Smooth muscle cell (in vitro differentiated cells): Measurements from ENCODE around the gene ECHS1. TPM values are rescaled to one million over a fixed set of nuclear protein-coding genes. Genes with fewer than 3 reads are reported as not detected.

ENCODE experiments used
- DNase-seq: peaks from one replicate; lab custom pipeline; 2025; ENCODE audit not compliant: unreplicated experiment; lab: John Stamatoyannopoulos, UW
- H2AFZ ChIP-seq: fragments of 200-600 bp; sonication (generic); 2 replicates; pipeline ENCODE4 v1.6.0; 2016; ENCODE audit warnings: antibody characterized with exemption, low read depth, mild to moderate bottlenecking
- H3F3A ChIP-seq: fragments of 200-600 bp; sonication (generic); 2 replicates; pipeline ENCODE4 v1.6.0; 2017; ENCODE audit warnings: antibody characterized with exemption, low read depth
- H3K27ac ChIP-seq: fragments of 200-600 bp; sonication (generic); 2 replicates; pipeline ENCODE4 v1.5.1; 2016; ENCODE audit warnings: low read depth, mild to moderate bottlenecking
- H3K27me3 ChIP-seq: fragments of 200-600 bp; sonication (generic); 2 replicates; pipeline ENCODE4 v1.6.1; 2016; ENCODE audit warnings: low read depth, mild to moderate bottlenecking
- H3K36me3 ChIP-seq: fragments of 200-600 bp; sonication (generic); 2 replicates; pipeline ENCODE4 v1.5.1; 2016; ENCODE audit warnings: low read depth
- H3K4me1 ChIP-seq: fragments of 200-600 bp; sonication (generic); 2 replicates; pipeline ENCODE4 v1.5.1; 2016; ENCODE audit warnings: low read depth
- H3K4me2 ChIP-seq: fragments of 200-600 bp; sonication (generic); 2 replicates; pipeline ENCODE4 v1.6.0; 2016; ENCODE audit warnings: mild to moderate bottlenecking
- H3K4me3 ChIP-seq: fragments of 200-600 bp; sonication (generic); 2 replicates; pipeline ENCODE4 v1.5.1; 2016; ENCODE audit warnings: mild to moderate bottlenecking
- H3K79me2 ChIP-seq: fragments of 200-600 bp; sonication (generic); 2 replicates; pipeline ENCODE4 v1.6.0; 2016; ENCODE audit warnings: low read depth, mild to moderate bottlenecking
- H3K9ac ChIP-seq: fragments of 200-600 bp; sonication (generic); 2 replicates; pipeline ENCODE4 v1.6.0; 2016; ENCODE audit warnings: low read depth
- H3K9me3 ChIP-seq: fragments of 200-600 bp; sonication (generic); replicated peaks from 2 replicates; pipeline ENCODE4 v1.5.1; 2016; ENCODE audit warnings: low read depth
- H4K20me1 ChIP-seq: fragments of 200-600 bp; sonication (generic); 2 replicates; pipeline ENCODE4 v1.6.0; 2016; ENCODE audit warnings: low read depth
- CTCF ChIP-seq: fragments of 200-600 bp; sonication (generic); IDR thresholded peaks from 2 replicates; pipeline ENCODE4 v1.5.1; 2017; ENCODE audit warnings: borderline replicate concordance, mild to moderate bottlenecking, antibody characterized with exemption; ENCODE audit not compliant: insufficient read depth, poor library complexity, severe bottlenecking
- WGBS: methylation state at CpG from one replicate; pipeline ENCODE4 v1.1.7; 2016; ENCODE audit warnings: low lambda C conversion rate; 5-methylcytosine and 5-hydroxymethylcytosine counted together
- polyA plus RNA-seq: library from polyadenylated mRNA; unstranded; fragments of >200 nt; fragmentation: Nextera tagmentation; extraction: Ambion mirVana; gene quantifications from 2 replicates; pipeline ENCODE4 v1.2.1, GENCODE V29; 2016
- total RNA-seq: library from RNA; depleted of rRNA; stranded (reverse); fragments of >200 nt; gene quantifications from 2 replicates; pipeline ENCODE4 v1.2.3, GENCODE V29; 2014

ECHS1 gene
- total and polyA plus RNA-seq, 2 experiments from 2014 or later: 63.8 to 112 TPM

GRCh38 chr10:133347710-133348517 is 25.2 kb downstream of the ECHS1 start:
- H3K27ac ChIP-seq: no peak overlapping the region
- H3K4me2 ChIP-seq: no peak overlapping the region
- H4K20me1 ChIP-seq: no peaks in the 10 kb centered on the region
- no peaks in the 10 kb centered on the region for H3K36me3 ChIP-seq
- 86% methylated on average over 12 of the region's 16 CpGs for WGBS
- H3K4me1 ChIP-seq: no peaks in the 10 kb centered on the region
- no peak overlapping the region for H2AFZ ChIP-seq
- H3K27me3 ChIP-seq: no peaks in the 10 kb centered on the region
- TF ChIP-seq CTCF: no peak
- no peaks in the 10 kb centered on the region for H3K79me2 ChIP-seq
- no peak overlapping the region for H3K9ac ChIP-seq
- H3F3A ChIP-seq: no peaks in the 10 kb centered on the region
- DNase-seq: no peak
- H3K9me3 ChIP-seq: no peaks in the 10 kb centered on the region
- H3K4me3 ChIP-seq: no peak overlapping the region

DNA sequence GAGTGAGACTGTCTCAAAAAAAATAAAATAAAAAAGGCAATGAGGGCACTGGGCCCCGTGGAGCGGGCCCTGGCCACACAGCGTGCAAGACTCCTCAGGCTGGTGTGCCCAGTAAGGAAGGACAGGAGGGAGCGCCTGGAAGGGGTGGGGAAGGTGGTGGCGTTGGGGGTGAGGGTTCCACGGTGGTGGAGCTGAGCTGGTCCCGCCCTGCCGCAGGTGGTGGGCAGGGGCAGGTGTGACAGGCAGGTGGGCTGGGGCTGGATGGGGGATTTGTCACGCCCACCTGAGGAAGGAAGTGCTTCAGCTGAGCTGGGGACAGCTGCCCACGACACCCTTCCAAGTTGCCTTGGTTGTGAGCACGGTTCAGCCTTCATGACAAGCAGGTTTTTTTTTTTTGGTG is 26.7 kb downstream of the ECHS1 start:
- Histone ChIP-seq H3K27ac (no peak overlapping the region), H2AFZ (no peak overlapping the region), H3K36me3 (no peaks in the 10 kb centered on the region), H3K4me3 (no peak overlapping the region), H3K79me2 (no peaks in the 10 kb centered on the region), H4K20me1 (no peaks in the 10 kb centered on the region), H3K4me1 (no peaks in the 10 kb centered on the region), H3K9ac (no peak overlapping the region), H3K27me3 (no peaks in the 10 kb centered on the region), H3K9me3 (no peaks in the 10 kb centered on the region), H3F3A (no peaks in the 10 kb centered on the region), H3K4me2 (no peak overlapping the region)
- DNase-seq: no peak
- TF ChIP-seq CTCF: no peak
- 73% methylated on average over 11 of the region's 11 CpGs for WGBS

DNA sequence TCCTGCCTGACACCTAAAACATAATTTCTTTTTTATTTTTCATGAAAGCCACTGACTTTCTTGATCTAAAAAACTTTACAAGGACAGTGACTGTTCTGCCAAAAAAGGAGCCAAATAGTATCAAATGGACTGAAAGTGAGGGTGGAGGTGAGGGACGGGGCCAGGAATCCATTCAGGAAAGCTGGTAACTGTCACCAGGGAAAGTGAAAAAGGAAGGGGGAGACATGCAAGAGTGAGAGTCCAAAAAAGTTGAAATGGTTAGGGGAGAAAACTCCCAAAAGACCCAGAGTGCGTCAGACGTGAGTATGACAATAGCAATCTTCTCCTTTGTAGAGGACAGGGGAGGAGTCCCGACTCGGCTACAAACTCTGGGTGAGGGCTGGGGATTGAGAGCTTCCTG is 28.9 kb downstream of the ECHS1 start:
- Histone ChIP-seq H3F3A (no peaks in the 10 kb centered on the region), H3K27ac (no peak overlapping the region), H4K20me1 (no peaks in the 10 kb centered on the region), H3K79me2 (no peaks in the 10 kb centered on the region), H3K27me3 (no peaks in the 10 kb centered on the region), H2AFZ (no peak overlapping the region), H3K4me1 (no peaks in the 10 kb centered on the region), H3K9ac (no peak overlapping the region), H3K36me3 (no peaks in the 10 kb centered on the region), H3K9me3 (no peaks in the 10 kb centered on the region), H3K4me2 (no peak overlapping the region), H3K4me3 (no peak overlapping the region)
- no peak for TF ChIP-seq CTCF
- no peak for DNase-seq
- WGBS: 94% methylated on average over 5 of the region's 5 CpGs

DNA sequence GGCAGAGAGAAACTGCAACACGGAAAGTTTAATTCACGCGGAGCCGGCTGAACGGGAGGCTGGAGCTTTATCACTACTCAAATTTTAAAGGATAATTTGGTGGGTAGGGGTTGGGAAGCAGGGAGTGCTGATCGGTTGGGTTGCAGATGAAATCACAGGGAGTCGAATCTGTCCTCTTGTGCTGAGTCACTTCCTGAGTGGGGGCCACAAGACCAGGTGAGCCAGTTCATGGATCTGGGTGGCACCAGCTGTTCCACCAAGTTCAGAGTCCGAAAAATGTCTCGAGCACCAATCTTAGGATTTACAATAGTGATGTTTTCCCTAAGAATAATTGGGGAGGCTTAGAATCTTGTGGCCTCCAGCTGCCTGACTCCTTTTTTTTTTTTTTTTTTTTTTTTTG is 29.6 kb downstream of the ECHS1 start:
- Histone ChIP-seq H3K9me3 (no peaks in the 10 kb centered on the region), H3K4me1 (no peaks in the 10 kb centered on the region), H3K9ac (no peak overlapping the region), H3F3A (no peaks in the 10 kb centered on the region), H3K4me2 (no peak overlapping the region), H4K20me1 (no peaks in the 10 kb centered on the region), H3K27ac (no peak overlapping the region), H2AFZ (no peak overlapping the region), H3K4me3 (no peak overlapping the region), H3K27me3 (no peaks in the 10 kb centered on the region), H3K36me3 (no peaks in the 10 kb centered on the region), H3K79me2 (no peaks in the 10 kb centered on the region)
- 59% methylated on average over 9 of the region's 9 CpGs for WGBS
- no peak for DNase-seq
- no peak for TF ChIP-seq CTCF
